ENCODE measurements around the gene GTPBP6. TPM values are rescaled to one million over a fixed set of nuclear protein-coding genes. Genes with fewer than 3 reads are reported as not detected.

GTPBP6 gene
- 10 to 100 TPM; 22.4 to 40.3 (median 30.9) TPM for total RNA-seq
- 10 to 100 TPM; 36.0 to 65.8 (median 36.5) TPM for polyA plus RNA-seq

DNA sequence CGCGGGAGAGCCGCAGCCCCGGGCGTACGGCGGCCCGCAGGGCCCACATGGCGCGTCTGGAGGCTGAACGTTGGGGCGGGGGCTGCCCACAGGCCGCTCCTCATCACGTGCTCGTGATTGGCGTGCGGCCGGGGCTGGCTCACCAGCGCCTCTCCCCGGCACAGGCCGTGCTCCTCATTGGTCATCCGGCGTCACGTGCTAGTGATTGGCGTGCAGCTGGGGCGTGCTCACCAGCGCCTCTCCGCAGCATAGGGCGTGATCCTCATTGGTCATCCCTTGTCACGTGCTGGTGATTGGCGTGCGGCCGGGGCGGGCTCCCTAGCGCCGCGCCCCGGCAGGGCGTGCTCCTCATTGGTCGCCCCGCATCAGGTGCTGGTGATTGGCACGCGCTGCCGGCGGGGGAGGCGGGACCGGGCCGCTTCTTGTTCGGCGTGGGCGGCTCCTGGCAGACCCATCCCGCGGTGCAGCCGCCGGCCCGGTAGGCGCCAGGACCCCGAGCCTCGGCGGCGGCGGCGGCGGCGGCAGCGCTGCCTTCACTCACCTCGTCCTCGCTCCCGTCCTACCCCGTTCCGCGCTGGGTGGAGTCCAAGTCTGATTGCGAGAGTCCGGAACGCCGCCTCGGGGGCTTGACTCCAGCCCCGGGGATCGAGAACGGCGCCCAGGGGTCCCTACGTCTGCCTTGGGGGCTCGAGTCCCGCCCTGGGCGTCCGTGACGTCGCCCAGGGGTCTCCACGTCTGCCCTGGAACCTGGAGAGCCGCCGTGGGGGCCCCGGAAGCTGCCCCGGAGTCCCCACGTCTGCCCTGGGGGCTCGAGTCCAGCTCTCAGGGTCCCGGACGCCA, at the start of gene GTPBP6:
Gene GTPBP6, minus strand, starts transcription at position 58 of the 840 bp plus-strand sequence. Its CDS starts 9 bp downstream, at position 49.
- intact Hi-C loops (cut with DNase I): loop anchor here (1.0 to 5.0 kb wide), 3 partner anchors 36 to 1133 kb away; partner anchors contain the start of gene ASMTL
- peak; percentile 100 for DNase-seq
- 0% methylated on average over 97 of the region's 97 CpGs for WGBS, 2 donors
- Histone ChIP-seq H3K36me3 (peaks cover 6 to 20% (median 10%) of the 10 kb centered on the region in 4 donors), H3K27ac (peak within 1 kb of the TSS; percentile 90 to 98 (median 96)), H3K9me3 (no peaks in the 10 kb centered on the region), H3K4me1 (peaks cover 0 to 38% (median 27%) of the 10 kb centered on the region in 4 donors), H3K27me3 (peaks cover 2 to 14% (median 13%) of the 10 kb centered on the region in 3 donors), H3K4me3 (peak within 1 kb of the TSS; percentile 71 to 91 (median 83))
- TF ChIP-seq POLR2A (IDR thresholded peaks at IDR 0.05) (peak; percentile 20 to 30), CTCF (IDR thresholded peaks at IDR 0.05) (no peak), EP300 (IDR thresholded peaks at IDR 0.05) (no peak), POLR2AphosphoS5 (IDR thresholded peaks at IDR 0.05) (peak; percentile 23 to 77 (median 62))

- Histone ChIP-seq H3K27me3 (peaks cover 5 to 27% (median 18%) of the 10 kb centered on the region in 3 donors), H3K4me1 (peaks cover 0 to 5% (median 2%) of the 10 kb centered on the region in 4 donors), H3K4me3 (no peak overlapping the region), H3K27ac (no peak overlapping the region), H3K36me3 (no peaks in the 10 kb centered on the region), H3K9me3 (no peaks in the 10 kb centered on the region)
- WGBS, 2 donors: 91 to 94% methylated on average over 17 of the region's 17 CpGs
- no peak for DNase-seq
- TF ChIP-seq CTCF (IDR thresholded peaks at IDR 0.05): no peak
- no peak for TF ChIP-seq POLR2AphosphoS5 (IDR thresholded peaks at IDR 0.05)
- no peak for TF ChIP-seq POLR2A (IDR thresholded peaks at IDR 0.05)
- TF ChIP-seq EP300 (IDR thresholded peaks at IDR 0.05): no peak
- intact Hi-C loops (cut with DNase I): no loop called here
Measured at GRCh38 chrX:367866-368265, 49.3 kb upstream of the GTPBP6 start.

- no peak for DNase-seq
- H3K27ac ChIP-seq: no peak overlapping the region
- no peaks in the 10 kb centered on the region for H3K4me1 ChIP-seq
- no peaks in the 10 kb centered on the region for H3K36me3 ChIP-seq
- WGBS, 2 donors: 86 to 93% methylated on average over 16 of the region's 16 CpGs
- intact Hi-C loops (cut with DNase I): no loop called here
- no peaks in the 10 kb centered on the region for H3K9me3 ChIP-seq
- no peak overlapping the region for H3K4me3 ChIP-seq
- TF ChIP-seq POLR2AphosphoS5 (IDR thresholded peaks at IDR 0.05) (no peak), POLR2A (IDR thresholded peaks at IDR 0.05) (no peak), EP300 (IDR thresholded peaks at IDR 0.05) (no peak), CTCF (IDR thresholded peaks at IDR 0.05) (no peak)
- H3K27me3 ChIP-seq: peaks cover under 1 to 22% (median 13%) of the 10 kb centered on the region in 3 donors
Measured at GRCh38 chrX:367349-367748, 48.8 kb upstream of the GTPBP6 start.

DNA sequence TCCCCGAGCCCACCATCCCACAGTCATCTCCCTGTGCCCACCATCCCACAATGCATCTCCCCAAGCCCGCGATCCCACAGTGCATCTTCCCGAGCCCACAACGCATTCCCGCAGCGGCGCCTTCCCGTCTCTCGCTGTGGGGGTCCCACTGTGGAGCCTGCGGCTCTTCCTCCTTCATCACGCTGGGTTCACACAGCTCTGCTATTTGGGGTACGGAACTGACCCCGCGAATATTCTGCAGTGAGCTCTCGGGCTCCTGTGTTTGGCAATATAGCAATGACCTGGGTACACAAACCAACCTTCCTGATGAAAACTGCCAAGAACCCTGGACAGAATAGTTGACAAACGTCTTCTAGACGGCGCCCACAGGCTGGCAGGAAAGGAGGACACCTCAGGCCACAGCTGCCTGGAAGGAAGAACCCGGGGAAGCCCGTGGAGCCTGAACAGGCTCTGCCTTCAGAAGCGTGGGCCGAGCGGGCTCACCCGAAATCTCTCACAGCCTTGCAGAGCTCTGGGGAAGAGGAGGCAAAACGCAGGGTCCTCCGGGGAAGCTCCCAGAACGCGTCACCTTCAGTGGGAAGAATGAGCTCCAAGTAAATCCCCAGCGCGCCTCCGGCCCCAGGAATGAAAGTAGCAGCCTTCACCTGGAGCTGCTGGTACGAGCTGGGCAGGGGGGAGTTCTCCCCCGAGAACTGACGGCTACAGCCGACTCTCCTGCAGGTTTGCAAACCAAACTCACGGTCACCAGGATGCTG, 45.2 kb upstream of the GTPBP6 start:
- no peaks in the 10 kb centered on the region for H3K4me1 ChIP-seq
- intact Hi-C loops (cut with DNase I): no loop called here
- H3K9me3 ChIP-seq: peaks cover 0 to 18% (median 3%) of the 10 kb centered on the region in 4 donors
- no peak overlapping the region for H3K27ac ChIP-seq
- 97% methylated on average over 37 of the region's 37 CpGs for WGBS, 2 donors
- TF ChIP-seq POLR2AphosphoS5 (IDR thresholded peaks at IDR 0.05): no peak
- TF ChIP-seq EP300 (IDR thresholded peaks at IDR 0.05): no peak
- no peak for TF ChIP-seq POLR2A (IDR thresholded peaks at IDR 0.05)
- TF ChIP-seq CTCF (IDR thresholded peaks at IDR 0.05): no peak
- DNase-seq: no peak
- H3K27me3 ChIP-seq: no peaks in the 10 kb centered on the region
- H3K36me3 ChIP-seq: peaks cover 0 to 17% (median 2%) of the 10 kb centered on the region in 4 donors
- H3K4me3 ChIP-seq: no peak overlapping the region
